ENCODE measurements around the gene CACNA2D1. TPM values are rescaled to one million over a fixed set of nuclear protein-coding genes. Genes with fewer than 3 reads are reported as not detected.

Gene CACNA2D1
- polyA plus RNA-seq, 1 experiment = 6.0 TPM

- no peak for DNase-seq (ENCODE audit: low read depth)
- Histone ChIP-seq H3K27me3 (ENCODE audit: control insufficient read depth, insufficient read depth, low read length) (no peaks in the 10 kb centered on the region), H3K36me3 (ENCODE audit: control insufficient read depth, insufficient read depth, low read length) (no peaks in the 10 kb centered on the region), H3K4me3 (ENCODE audit: low read depth, low read length) (no peak overlapping the region)
- ChIA-PET POLR2A (no interaction called here), CTCF (no interaction called here)
- TF ChIP-seq CTCF (IDR thresholded peaks at IDR 0.05; ENCODE audit: insufficient read depth, low read depth, low read length) = no peak
These were observed 535.4 kb downstream of the CACNA2D1 start for GRCh38 chr7:81908220-81908619.

DNA sequence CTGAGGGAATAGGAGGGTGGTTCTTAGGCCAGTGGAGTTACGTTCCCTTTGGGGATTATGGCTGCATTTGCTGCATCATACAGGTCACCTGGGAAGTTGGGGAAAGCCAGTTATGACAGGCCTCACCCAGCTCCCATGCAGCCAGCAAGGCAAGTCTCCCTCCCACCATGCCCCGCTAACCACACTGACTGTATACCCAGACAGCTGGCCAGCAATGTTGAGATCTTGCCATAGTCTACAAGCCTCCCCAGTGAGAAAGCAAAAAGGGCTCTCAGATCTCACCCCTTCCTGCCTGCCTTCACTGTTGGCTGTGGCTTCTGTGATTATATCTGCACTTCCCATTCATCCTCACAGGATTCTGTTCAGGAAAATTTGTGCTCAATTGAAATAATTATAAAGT is 540.5 kb downstream of the CACNA2D1 start:
- Histone ChIP-seq H3K36me3 (ENCODE audit: control insufficient read depth, insufficient read depth, low read length) (no peaks in the 10 kb centered on the region), H3K27me3 (ENCODE audit: control insufficient read depth, insufficient read depth, low read length) (no peaks in the 10 kb centered on the region), H3K4me3 (ENCODE audit: low read depth, low read length) (no peak overlapping the region)
- CTCF ChIA-PET = interaction anchor here (1.4 kb wide), 1 partner anchor 22 kb away, joined by 5 read pairs; no protein-coding TSS in a partner anchor
- no peak for TF ChIP-seq CTCF (IDR thresholded peaks at IDR 0.05; ENCODE audit: insufficient read depth, low read depth, low read length)
- DNase-seq (ENCODE audit: low read depth) = no peak
- POLR2A ChIA-PET = no interaction called here

- no peaks in the 10 kb centered on the region for H3K36me3 ChIP-seq (ENCODE audit: control insufficient read depth, insufficient read depth, low read length)
- no peak for DNase-seq (ENCODE audit: low read depth)
- H3K27me3 ChIP-seq (ENCODE audit: control insufficient read depth, insufficient read depth, low read length) = no peaks in the 10 kb centered on the region
- TF ChIP-seq CTCF (IDR thresholded peaks at IDR 0.05; ENCODE audit: insufficient read depth, low read depth, low read length) = no peak
- POLR2A ChIA-PET = no interaction called here
- no peak overlapping the region for H3K4me3 ChIP-seq (ENCODE audit: low read depth, low read length)
- CTCF ChIA-PET = interaction anchor here (0.6 to 1.4 kb wide), 2 partner anchors 22 to 23 kb away, joined by 3 to 5 read pairs; no protein-coding TSS in a partner anchor
These were observed 541.0 kb downstream of the CACNA2D1 start for GRCh38 chr7:81902536-81902935.
